ENCODE results near the gene CLN6.
"Not testable (repeated sequence)": the region's sequence is repeated elsewhere in the genome, so short reads cannot be mapped to it uniquely, and the experiment has no call there.

CLN6 gene

GRCh38 chr15:68213991-68214837 is 15.3 kb downstream of the CLN6 start:
- no peak overlapping the region for H3K27ac ChIP-seq
- DNase-seq (ENCODE audit: low spot score): peak; percentile 58
- no peak overlapping the region for H3K4me3 ChIP-seq

GRCh38 chr15:68213491-68213845 is 16.1 kb downstream of the CLN6 start:
- H3K27ac ChIP-seq; H3K4me3 ChIP-seq; DNase-seq (ENCODE audit: low spot score): not testable (repeated sequence)

More at GRCh38 chr15:68213991-68214837, 15.3 kb downstream of the CLN6 start:
- TF ChIP-seq CTCF (IDR thresholded peaks at IDR 0.05): no peak

- Histone ChIP-seq H3K4me3 (no peak overlapping the region), H3K27ac (no peak overlapping the region)
- TF ChIP-seq CTCF (IDR thresholded peaks at IDR 0.05): no peak
- DNase-seq (ENCODE audit: low spot score): peak; percentile 66
Measured at GRCh38 chr15:68211656-68212320, 17.7 kb downstream of the CLN6 start.

GRCh38 chr15:68210821-68211655 is 18.5 kb downstream of the CLN6 start:
- Histone ChIP-seq H3K27ac (no peak overlapping the region), H3K4me3 (peak overlapping the region; percentile 64)
- TF ChIP-seq CTCF (IDR thresholded peaks at IDR 0.05): peak; percentile 88
- DNase-seq (ENCODE audit: low spot score): peak; percentile 84

- H3K4me3 ChIP-seq: peak overlapping the region; percentile 64
- no peak overlapping the region for H3K27ac ChIP-seq
- peak; percentile 68 for DNase-seq (ENCODE audit: low spot score)
- TF ChIP-seq CTCF (IDR thresholded peaks at IDR 0.05): no peak
Measured at GRCh38 chr15:68210409-68210756, 19.1 kb downstream of the CLN6 start.

- no peak overlapping the region for H3K4me3 ChIP-seq
- no peak overlapping the region for H3K27ac ChIP-seq
- no peak for TF ChIP-seq CTCF (IDR thresholded peaks at IDR 0.05)
- DNase-seq (ENCODE audit: low spot score): peak; percentile 69
Measured at GRCh38 chr15:68209735-68210408, 19.7 kb downstream of the CLN6 start.

- no peak for TF ChIP-seq CTCF (IDR thresholded peaks at IDR 0.05)
- Histone ChIP-seq H3K4me3 (no peak overlapping the region), H3K27ac (no peak overlapping the region)
- DNase-seq (ENCODE audit: low spot score): no peak
Measured at GRCh38 chr15:68209272-68209671, 20.3 kb downstream of the CLN6 start.
